ENCODE results near the gene TCF20. TPM values are rescaled to one million over a fixed set of nuclear protein-coding genes. Genes with fewer than 3 reads are reported as not detected.

TCF20 gene
- total RNA-seq, 1 donor from 2014 or later: 112 TPM

GRCh38 chr22:42247596-42247995 lies 22.9 kb downstream of the TCF20 start:
- peaks cover 6% of the 10 kb centered on the region for H3K36me3 Mint-ChIP-seq (ENCODE audit: unreplicated experiment)
- peaks cover 4% of the 10 kb centered on the region for H3K4me1 Mint-ChIP-seq (ENCODE audit: low read depth, unreplicated experiment)
- H3K9me3 Mint-ChIP-seq (ENCODE audit: unreplicated experiment): peaks cover 3% of the 10 kb centered on the region
- no peak overlapping the region for H3K27ac Mint-ChIP-seq (ENCODE audit: unreplicated experiment)
- no peak overlapping the region for H3K4me3 Mint-ChIP-seq (ENCODE audit: unreplicated experiment)
- DNase-seq: no peak
- H3K27me3 Mint-ChIP-seq (ENCODE audit: unreplicated experiment): peaks cover 3% of the 10 kb centered on the region
- TF ChIP-seq CTCF (IDR thresholded peaks at IDR 0.05; ENCODE audit: partially characterized antibody, unreplicated experiment): no peak

DNA sequence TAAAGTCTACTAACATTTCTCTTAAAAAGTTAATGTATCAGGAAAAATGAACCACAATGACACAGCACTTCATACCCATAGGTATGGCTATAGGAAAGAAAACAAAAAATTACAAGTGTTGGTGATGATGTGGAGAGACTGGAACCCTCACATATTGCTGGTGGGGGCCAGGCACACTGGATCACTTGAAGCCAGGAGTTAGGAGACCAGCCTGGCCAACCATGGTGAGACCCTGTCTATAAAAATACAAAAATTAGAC lies 26.7 kb downstream of the TCF20 start:
- Mint-ChIP-seq H3K9me3 (ENCODE audit: unreplicated experiment) (no peaks in the 10 kb centered on the region), H3K4me3 (ENCODE audit: unreplicated experiment) (no peak overlapping the region), H3K4me1 (ENCODE audit: low read depth, unreplicated experiment) (peaks cover 2% of the 10 kb centered on the region), H3K27ac (ENCODE audit: unreplicated experiment) (no peak overlapping the region), H3K27me3 (ENCODE audit: unreplicated experiment) (peaks cover 5% of the 10 kb centered on the region), H3K36me3 (ENCODE audit: unreplicated experiment) (peaks cover 6% of the 10 kb centered on the region)
- DNase-seq: no peak
- TF ChIP-seq CTCF (IDR thresholded peaks at IDR 0.05; ENCODE audit: partially characterized antibody, unreplicated experiment): no peak

- no peak for DNase-seq
- TF ChIP-seq CTCF (IDR thresholded peaks at IDR 0.05; ENCODE audit: partially characterized antibody, unreplicated experiment): no peak
- Mint-ChIP-seq H3K9me3 (ENCODE audit: unreplicated experiment) (peaks cover 8% of the 10 kb centered on the region), H3K36me3 (ENCODE audit: unreplicated experiment) (peaks cover 16% of the 10 kb centered on the region), H3K4me3 (ENCODE audit: unreplicated experiment) (no peak overlapping the region), H3K4me1 (ENCODE audit: low read depth, unreplicated experiment) (peaks cover 6% of the 10 kb centered on the region), H3K27me3 (ENCODE audit: unreplicated experiment) (peaks cover 3% of the 10 kb centered on the region), H3K27ac (ENCODE audit: unreplicated experiment) (no peak overlapping the region)
These were observed 33.6 kb downstream of the TCF20 start for GRCh38 chr22:42236848-42237247.

DNA sequence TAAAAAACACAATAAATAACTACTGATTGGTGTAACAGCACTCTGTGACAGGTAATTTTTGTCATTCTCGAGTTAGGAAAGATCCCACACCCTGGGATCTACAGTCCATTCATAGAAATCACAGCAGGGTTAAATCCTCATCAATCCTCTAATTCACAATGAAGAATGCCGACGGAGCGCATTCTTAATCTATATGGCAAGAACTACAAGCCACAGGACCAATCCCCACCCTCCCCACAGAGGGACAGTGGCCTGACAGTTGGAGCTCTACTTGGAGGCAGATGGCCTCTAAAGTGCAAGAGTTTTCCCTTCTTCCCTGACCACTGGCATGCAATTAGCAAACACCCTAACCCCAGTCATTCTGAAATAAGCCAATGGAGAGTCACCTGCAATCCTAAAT lies 34.2 kb downstream of the TCF20 start:
- Mint-ChIP-seq H3K4me1 (ENCODE audit: low read depth, unreplicated experiment) (peaks cover 6% of the 10 kb centered on the region), H3K4me3 (ENCODE audit: unreplicated experiment) (no peak overlapping the region), H3K9me3 (ENCODE audit: unreplicated experiment) (peaks cover 8% of the 10 kb centered on the region), H3K36me3 (ENCODE audit: unreplicated experiment) (peaks cover 16% of the 10 kb centered on the region), H3K27me3 (ENCODE audit: unreplicated experiment) (peaks cover 1% of the 10 kb centered on the region), H3K27ac (ENCODE audit: unreplicated experiment) (no peak overlapping the region)
- TF ChIP-seq CTCF (IDR thresholded peaks at IDR 0.05; ENCODE audit: partially characterized antibody, unreplicated experiment): no peak
- no peak for DNase-seq

DNA sequence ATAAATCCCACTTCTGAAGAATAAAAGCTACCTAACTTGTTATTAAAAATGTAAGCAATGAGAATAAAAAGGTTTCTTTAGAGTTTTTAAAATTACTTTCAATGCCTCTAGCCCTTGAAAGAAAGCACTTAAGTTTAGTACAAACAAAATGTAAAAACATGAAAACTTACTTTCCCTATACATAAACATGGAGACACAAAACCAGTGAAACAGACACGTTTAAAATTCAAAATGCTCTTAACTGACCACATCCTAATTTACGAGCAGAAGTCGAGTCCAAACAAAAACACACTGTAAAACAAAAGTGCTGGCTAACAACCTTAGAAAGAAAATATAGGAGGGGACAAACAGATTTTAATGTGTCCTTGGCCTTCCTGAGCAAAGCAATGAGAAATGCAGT lies 36.6 kb downstream of the TCF20 start:
- Mint-ChIP-seq H3K4me3 (ENCODE audit: unreplicated experiment) (no peak overlapping the region), H3K9me3 (ENCODE audit: unreplicated experiment) (peaks cover 8% of the 10 kb centered on the region), H3K36me3 (ENCODE audit: unreplicated experiment) (peaks cover 16% of the 10 kb centered on the region), H3K27ac (ENCODE audit: unreplicated experiment) (no peak overlapping the region), H3K4me1 (ENCODE audit: low read depth, unreplicated experiment) (peaks cover 13% of the 10 kb centered on the region), H3K27me3 (ENCODE audit: unreplicated experiment) (peaks cover 1% of the 10 kb centered on the region)
- no peak for DNase-seq
- no peak for TF ChIP-seq CTCF (IDR thresholded peaks at IDR 0.05; ENCODE audit: partially characterized antibody, unreplicated experiment)
